GM21447 (cell line): ENCODE results near the gene PTGIS.

Experiments
- ATAC-seq: cut with Tn5 transposase; IDR thresholded peaks from one replicate; pipeline ENCODE4 v1.9.1; 2021; ENCODE audit not compliant: unreplicated experiment

PTGIS gene

GRCh38 chr20:49595811-49596561 is 28.0 kb upstream of the PTGIS start:
- no peak for ATAC-seq

- ATAC-seq: no peak
These were observed 27.4 kb upstream of the PTGIS start for GRCh38 chr20:49595346-49595745.

GRCh38 chr20:49594931-49595315 is 27.0 kb upstream of the PTGIS start:
- no peak for ATAC-seq

GRCh38 chr20:49594143-49594930 is 26.4 kb upstream of the PTGIS start:
- no peak for ATAC-seq

GRCh38 chr20:49593466-49594142 is 25.7 kb upstream of the PTGIS start:
- ATAC-seq: no peak

GRCh38 chr20:49592120-49592519 is 24.2 kb upstream of the PTGIS start:
- no peak for ATAC-seq

- no peak for ATAC-seq
These were observed 23.4 kb upstream of the PTGIS start for GRCh38 chr20:49591217-49591865.

GRCh38 chr20:49590163-49591017 is 22.5 kb upstream of the PTGIS start:
- no peak for ATAC-seq

- no peak for ATAC-seq
These were observed 21.8 kb upstream of the PTGIS start for GRCh38 chr20:49589747-49590146.

- no peak for ATAC-seq
These were observed 19.2 kb upstream of the PTGIS start for GRCh38 chr20:49587111-49587570.

GRCh38 chr20:49585585-49586245 is 17.8 kb upstream of the PTGIS start:
- no peak for ATAC-seq

- ATAC-seq: no peak
These were observed 16.8 kb upstream of the PTGIS start for GRCh38 chr20:49584418-49585382.

GRCh38 chr20:49583669-49584417 is 15.9 kb upstream of the PTGIS start:
- no peak for ATAC-seq

- ATAC-seq: no peak
These were observed 15.4 kb upstream of the PTGIS start for GRCh38 chr20:49583343-49583668.

- ATAC-seq: no peak
These were observed 14.7 kb upstream of the PTGIS start for GRCh38 chr20:49582413-49583334.

- ATAC-seq: no peak
These were observed 13.5 kb upstream of the PTGIS start for GRCh38 chr20:49581482-49581881.

- ATAC-seq: no peak
These were observed 12.9 kb upstream of the PTGIS start for GRCh38 chr20:49580813-49581174.
